H9 (cell line): Measurements from ENCODE around the gene C14orf132. TPM values are rescaled to one million over a fixed set of nuclear protein-coding genes. Genes with fewer than 3 reads are reported as not detected.

Experiments used
- DNase-seq: peaks from one replicate; pipeline ENCODE4 v3.0.0-alpha.2; 2017
- H2AFZ ChIP-seq: one replicate; pipeline ENCODE4 v1.6.1; 2013; ENCODE audit warnings: mild to moderate bottlenecking, low read length, control low read depth, moderate library complexity
- H2AK5ac ChIP-seq: 2 replicates; pipeline ENCODE4 v1.6.1; 2013; ENCODE audit warnings: low read length, control low read depth, mixed read lengths; ENCODE audit not compliant: insufficient read length
- H2BK120ac ChIP-seq: one replicate; pipeline ENCODE4 v1.6.1; 2013; ENCODE audit warnings: low read depth, mild to moderate bottlenecking, low read length, control low read depth, inconsistent platforms; ENCODE audit not compliant: poor library complexity, severe bottlenecking
- H2BK12ac ChIP-seq: 2 replicates; pipeline ENCODE4 v1.6.1; 2013; ENCODE audit warnings: low read length, control low read depth, mixed read lengths, low read depth; ENCODE audit not compliant: insufficient read length
- H2BK15ac ChIP-seq: 2 replicates; pipeline ENCODE4 v1.6.1; 2013; ENCODE audit warnings: low read depth, low read length, control low read depth
- H2BK20ac ChIP-seq: one replicate; pipeline ENCODE4 v1.6.1; 2013; ENCODE audit warnings: low read depth, mild to moderate bottlenecking, low read length, control low read depth, inconsistent platforms; ENCODE audit not compliant: poor library complexity, severe bottlenecking
- H2BK5ac ChIP-seq: 2 replicates; pipeline ENCODE4 v1.6.1; 2013; ENCODE audit warnings: low read length, control low read depth, mixed read lengths; ENCODE audit not compliant: insufficient read length
- H3K14ac ChIP-seq: 2 replicates; pipeline ENCODE4 v1.6.1; 2013; ENCODE audit warnings: low read length, control low read depth; ENCODE audit not compliant: insufficient read depth
- H3K18ac ChIP-seq: 2 replicates; pipeline ENCODE4 v1.6.1; 2013; ENCODE audit warnings: low read depth, mild to moderate bottlenecking, mixed read lengths, low read length, control low read depth; ENCODE audit not compliant: insufficient read length
- H3K23ac ChIP-seq: 2 replicates; pipeline ENCODE4 v1.6.1; 2013; ENCODE audit warnings: low read length, control low read depth, mixed read lengths, low read depth; ENCODE audit not compliant: insufficient read length
- H3K23me2 ChIP-seq: 2 replicates; pipeline ENCODE4 v1.6.1; 2013; ENCODE audit warnings: low read depth, mild to moderate bottlenecking, mixed read lengths, low read length, control low read depth; ENCODE audit not compliant: insufficient read length, poor library complexity, severe bottlenecking
- H3K27ac ChIP-seq: 2 replicates; pipeline ENCODE4 v1.5.1; 2013; ENCODE audit warnings: low read length, control low read depth, mixed read lengths, low read depth; ENCODE audit not compliant: insufficient read length
- H3K27me3 ChIP-seq: 2 replicates; pipeline ENCODE4 v1.6.1; 2013; ENCODE audit warnings: low read length, control low read depth, inconsistent platforms; ENCODE audit not compliant: insufficient read depth
- H3K4ac ChIP-seq: 2 replicates; pipeline ENCODE4 v1.6.1; 2013; ENCODE audit warnings: low read depth, mild to moderate bottlenecking, control low read depth, inconsistent platforms, low read length, moderate library complexity
- H3K4me1 ChIP-seq: 2 replicates; pipeline ENCODE4 v1.6.1; 2013; ENCODE audit warnings: low read length, control low read depth, inconsistent platforms; ENCODE audit not compliant: insufficient read depth
- H3K4me2 ChIP-seq: 2 replicates; pipeline ENCODE4 v1.6.1; 2013; ENCODE audit warnings: low read length, control low read depth, mixed read lengths; ENCODE audit not compliant: insufficient read length, insufficient read depth
- H3K56ac ChIP-seq: 2 replicates; pipeline ENCODE4 v1.6.1; 2013; ENCODE audit warnings: low read depth, mild to moderate bottlenecking, mixed read lengths, low read length, control low read depth; ENCODE audit not compliant: insufficient read length
- H3K79me1 ChIP-seq: 2 replicates; pipeline ENCODE4 v1.6.1; 2013; ENCODE audit warnings: low read depth, mild to moderate bottlenecking, moderate library complexity, low read length, control low read depth, inconsistent platforms; ENCODE audit not compliant: insufficient read depth, poor library complexity, severe bottlenecking
- H3K79me2 ChIP-seq: 2 replicates; pipeline ENCODE4 v1.6.1; 2013; ENCODE audit warnings: low read length, control low read depth, inconsistent platforms; ENCODE audit not compliant: insufficient read depth
- H3K9ac ChIP-seq: 2 replicates; pipeline ENCODE4 v1.6.1; 2013; ENCODE audit warnings: low read length, control low read depth, mixed read lengths; ENCODE audit not compliant: insufficient read length; ENCODE audit errors: extremely low read depth
- H3K9me3 ChIP-seq: one replicate; pipeline ENCODE4 v1.6.1; 2013; ENCODE audit warnings: low read depth, low read length, inconsistent platforms; ENCODE audit not compliant: control insufficient read depth
- H3T11ph ChIP-seq: one replicate; pipeline ENCODE4 v1.6.1; 2013; ENCODE audit warnings: mild to moderate bottlenecking, low read length, control low read depth, inconsistent platforms
- H4K20me1 ChIP-seq: one replicate; pipeline ENCODE4 v1.6.1; 2013; ENCODE audit not compliant: control insufficient read depth, insufficient read length, insufficient read depth
- H4K5ac ChIP-seq: 2 replicates; pipeline ENCODE4 v1.6.1; 2013; ENCODE audit warnings: low read depth, mild to moderate bottlenecking, mixed read lengths, low read length, control low read depth; ENCODE audit not compliant: insufficient read length
- H4K8ac ChIP-seq: replicated peaks from 2 replicates; pipeline ENCODE4 v1.6.1; 2013; ENCODE audit warnings: low read length, control low read depth, mixed read lengths, low read depth; ENCODE audit not compliant: insufficient read length
- H4K91ac ChIP-seq: 2 replicates; pipeline ENCODE4 v1.6.1; 2013; ENCODE audit warnings: low read depth, mild to moderate bottlenecking, moderate library complexity, mixed read lengths, low read length, control low read depth; ENCODE audit not compliant: insufficient read length
- H3K27ac Mint-ChIP-seq, 3 experiments: 2 replicates in 2 of 3; 3 replicates in 1 of 3; pipeline ENCODE4 v1.8.0; 2020 to 2021; ENCODE audit warnings: mixed read lengths in 3 of 3, mild to moderate bottlenecking in 1 of 3, moderate library complexity in 1 of 3
- H3K27me3 Mint-ChIP-seq: 2 replicates; pipeline ENCODE4 v1.8.0; 2021; ENCODE audit warnings: low read depth, mild to moderate bottlenecking, moderate library complexity, mixed read lengths
- H3K36me3 Mint-ChIP-seq, 3 experiments: 2 replicates in 2 of 3; 3 replicates in 1 of 3; pipeline ENCODE4 v1.8.0; 2020 to 2021; ENCODE audit warnings: low read depth in 3 of 3, mixed read lengths in 3 of 3; ENCODE audit not compliant: insufficient read depth in 1 of 3
- H3K4me1 Mint-ChIP-seq, 2 experiments: 2 replicates each; pipeline ENCODE4 v1.8.0; 2020; ENCODE audit warnings: mixed read lengths in 2 of 2
- H3K4me3 Mint-ChIP-seq, 2 experiments: 2 replicates in 1 of 2; 3 replicates in 1 of 2; pipeline ENCODE4 v1.8.0; 2020 to 2021; ENCODE audit warnings: mild to moderate bottlenecking in 2 of 2, mixed read lengths in 2 of 2, moderate library complexity in 1 of 2
- H3K9me3 Mint-ChIP-seq, 2 experiments: 2 replicates in 1 of 2; 3 replicates in 1 of 2; pipeline ENCODE4 v1.8.0; 2020; ENCODE audit warnings: mild to moderate bottlenecking in 2 of 2, mixed read lengths in 2 of 2, moderate library complexity in 1 of 2
- CTCF ChIP-seq: fragments of 200-600 bp; sonication (generic); conservative IDR thresholded peaks from 3 replicates; pipeline ENCODE4 v1.8.0; 2021; ENCODE audit warnings: antibody characterized with exemption, mild to moderate bottlenecking
- WGBS: extraction: QIAGEN DNeasy Blood & Tissue Kit; methylation state at CpG from one replicate; pipeline ENCODE4 v1.1.7; 2013; ENCODE audit warnings: missing lambda C conversion rate, low lambda C conversion rate, mixed read lengths; ENCODE audit not compliant: insufficient read length; ENCODE audit errors: extremely low coverage; 5-methylcytosine and 5-hydroxymethylcytosine counted together
- total RNA-seq: library from RNA; stranded (reverse); gene quantifications from 2 replicates; pipeline ENCODE4 v1.2.1, GENCODE V29; 2021

C14orf132 gene
- total RNA-seq, 1 experiment from 2014 or later = 5.7 TPM

- Mint-ChIP-seq H3K9me3 (peaks cover 28 to 36% of the 10 kb centered on the region in 2 experiments), H3K4me1 (peaks cover 3 to 4% of the 10 kb centered on the region in 2 experiments; a peak in 1 of 4 replicates), H3K36me3 (peaks cover 12 to 25% (median 13%) of the 10 kb centered on the region in 3 experiments; a peak in 6 of 7 replicates), H3K27ac (no peak overlapping the region), H3K4me3 (no peak overlapping the region), H3K27me3 (peaks cover 18% of the 10 kb centered on the region)
- H3K18ac ChIP-seq = no peak overlapping the region
- H4K8ac ChIP-seq = no peak overlapping the region
- H4K20me1 ChIP-seq = no peaks in the 10 kb centered on the region
- no peak overlapping the region for H2AFZ ChIP-seq
- H2BK5ac ChIP-seq = no peak overlapping the region
- no peak overlapping the region for H3K4me2 ChIP-seq
- H2BK20ac ChIP-seq = no peak overlapping the region
- no peak for TF ChIP-seq CTCF
- no peak overlapping the region for H3K9ac ChIP-seq
- no peak overlapping the region for H3K23ac ChIP-seq
- H4K5ac ChIP-seq = no peak overlapping the region
- no peaks in the 10 kb centered on the region for H3K79me1 ChIP-seq
- no peak overlapping the region for H3K56ac ChIP-seq
- no peaks in the 10 kb centered on the region for H3K79me2 ChIP-seq
- no peak overlapping the region for H3K27ac ChIP-seq
- no peak overlapping the region for H3K14ac ChIP-seq
- H3K9me3 ChIP-seq = peaks cover 23% of the 10 kb centered on the region
- no peaks in the 10 kb centered on the region for H3K27me3 ChIP-seq
- no peak overlapping the region for H4K91ac ChIP-seq
- no peak overlapping the region for H2AK5ac ChIP-seq
- no CpG with 5 or more reads among the region's 3 CpGs for WGBS
- no peak overlapping the region for H2BK15ac ChIP-seq
- no peak overlapping the region for H3T11ph ChIP-seq
- H2BK120ac ChIP-seq = no peak overlapping the region
- no peaks in the 10 kb centered on the region for H3K4me1 ChIP-seq
- no peak overlapping the region for H3K4ac ChIP-seq
- H2BK12ac ChIP-seq = no peak overlapping the region
- DNase-seq = no peak
- H3K23me2 ChIP-seq = no peaks in the 10 kb centered on the region
Measured at GRCh38 chr14:96014176-96014575, 25.0 kb upstream of the C14orf132 start.
